Mesenteric fat pad (tissue), 1 donor: Measurements from ENCODE around the gene ARL3. TPM values are rescaled to one million over a fixed set of nuclear protein-coding genes. Genes with fewer than 3 reads are reported as not detected.

Experiments used
- DNase-seq: peaks from one replicate; pipeline ENCODE4 v3.0.0-alpha.2; 2020; ENCODE audit warnings: low spot score
- total RNA-seq: library from RNA; stranded (reverse); fragmentation: NEBNext Ultra II Directional; extraction: Animal tissue kit (Norgen Biotek cat#: 25700); gene quantifications from one replicate; pipeline ENCODE4 v1.2.1, GENCODE V29; 2021
- donor health status: DM: yes; HTN: yes; CAD: no.

The ARL3 gene
- total RNA-seq, 1 donor from 2014 or later, result 5.7 TPM

GRCh38 chr10:102652170-102652916, 61.9 kb downstream of the ARL3 start:
- no peak for DNase-seq

GRCh38 chr10:102651455-102652169, 62.6 kb downstream of the ARL3 start:
- DNase-seq, result no peak

- DNase-seq, result no peak
Observed at GRCh38 chr10:102650655-102651454, 63.3 kb downstream of the ARL3 start.

GRCh38 chr10:102649797-102650654, 64.2 kb downstream of the ARL3 start:
- no peak for DNase-seq

- no peak for DNase-seq
Observed at GRCh38 chr10:102648889-102649796, 65.1 kb downstream of the ARL3 start.

GRCh38 chr10:102648269-102648888, 65.8 kb downstream of the ARL3 start:
- no peak for DNase-seq

- no peak for DNase-seq
Observed at GRCh38 chr10:102647443-102648268, 66.5 kb downstream of the ARL3 start.

- DNase-seq, result no peak
Observed at GRCh38 chr10:102646610-102647442, 67.4 kb downstream of the ARL3 start.

GRCh38 chr10:102645741-102646609, 68.2 kb downstream of the ARL3 start:
- peak; percentile 96 for DNase-seq

- DNase-seq, result no peak
Observed at GRCh38 chr10:102645388-102645740, 68.8 kb downstream of the ARL3 start.

- DNase-seq, result peak; percentile 93
Observed at GRCh38 chr10:102644646-102645387, 69.4 kb downstream of the ARL3 start.

GRCh38 chr10:102644066-102644645, 70.0 kb downstream of the ARL3 start, which contains the start of gene TRIM8:
TRIM8 (plus strand) TSS chr10:102644479; CDS start chr10:102644618, 139 bp downstream.
- DNase-seq, result no peak

GRCh38 chr10:102643336-102644065, 70.7 kb downstream of the ARL3 start:
- no peak for DNase-seq

- no peak for DNase-seq
Observed at GRCh38 chr10:102642736-102643335, 71.4 kb downstream of the ARL3 start.
